GM21737 (cell line): ENCODE measurements around the gene MRPL48.
"Not testable (repeated sequence)": the region's sequence is repeated elsewhere in the genome, so short reads cannot be mapped to it uniquely, and the experiment has no call there.

ENCODE experiments used
- ATAC-seq: cut with Tn5 transposase; IDR thresholded peaks from one replicate; pipeline ENCODE4 v1.9.1; 2021; ENCODE audit warnings: mild to moderate bottlenecking, moderate library complexity; ENCODE audit not compliant: unreplicated experiment

Gene MRPL48

GRCh38 chr11:73787643-73788558 is at the start of gene MRPL48:
Gene MRPL48 (plus strand): TSS chr11:73787874. CDS start chr11:73787972, 98 bp downstream.
- ATAC-seq = peak; percentile 87

GRCh38 chr11:73743045-73743444 is 44.6 kb upstream of the MRPL48 start:
- ATAC-seq = no peak

DNA sequence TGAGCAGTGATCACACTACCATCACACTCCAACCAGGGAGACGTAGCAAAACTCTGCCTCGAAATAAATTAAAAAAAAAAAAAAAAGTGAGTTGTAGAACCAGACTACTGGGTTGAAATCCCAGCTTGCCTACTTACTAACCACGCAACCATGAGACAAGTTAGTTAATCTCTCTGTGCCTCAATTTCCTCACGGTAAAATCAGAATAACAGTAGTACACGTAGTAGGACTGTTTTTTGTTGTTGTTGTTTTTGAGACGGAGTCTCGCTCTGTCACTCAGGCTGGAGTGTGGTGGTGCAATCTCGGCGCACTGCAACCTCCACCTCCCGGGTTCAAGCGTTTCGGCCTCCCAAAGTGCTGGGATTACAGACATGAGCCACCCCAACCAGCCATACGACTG is 41.0 kb upstream of the MRPL48 start:
- ATAC-seq = no peak

- no peak for ATAC-seq
These were observed 39.9 kb upstream of the MRPL48 start for GRCh38 chr11:73747762-73748161.

DNA sequence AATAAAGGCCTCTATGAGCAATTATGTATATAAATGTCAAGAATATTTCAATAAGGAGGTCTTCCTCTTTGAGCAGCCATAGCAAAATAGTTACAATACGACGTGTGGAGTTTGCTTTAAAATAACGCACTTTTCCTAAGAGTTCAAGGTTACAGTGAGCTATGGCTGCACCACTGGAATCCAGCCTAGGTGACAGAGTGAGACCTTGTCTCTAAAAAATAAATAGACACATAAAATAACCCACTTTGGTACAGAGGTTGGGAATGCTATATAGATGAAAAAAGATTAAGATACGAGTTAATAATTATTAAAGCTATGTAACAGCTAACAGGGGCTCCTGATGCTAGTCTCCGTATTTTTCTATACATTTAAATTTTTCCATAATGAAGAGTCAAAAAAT is 39.4 kb upstream of the MRPL48 start:
- ATAC-seq = no peak

GRCh38 chr11:73749118-73749517 is 38.6 kb upstream of the MRPL48 start:
- ATAC-seq = no peak

DNA sequence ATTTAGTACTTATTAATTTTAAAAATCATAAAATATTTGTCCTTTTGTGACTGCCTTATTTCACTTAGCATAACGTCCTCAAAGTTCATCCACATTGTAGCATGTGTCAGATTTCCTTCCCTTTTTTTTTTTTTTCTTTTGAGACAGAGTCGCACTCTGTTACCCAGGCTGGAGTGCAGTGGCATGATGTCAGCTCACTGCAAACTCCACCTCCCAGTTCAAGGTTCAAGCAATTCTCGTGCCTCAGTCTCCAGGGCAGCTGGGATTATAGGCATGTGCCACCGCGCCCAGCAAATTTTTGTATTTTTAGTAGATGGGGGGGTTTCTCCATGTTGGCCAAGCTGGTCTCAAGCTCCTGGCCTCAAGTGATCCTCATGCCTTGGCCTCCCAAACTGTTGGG is 37.4 kb upstream of the MRPL48 start:
- no peak for ATAC-seq

GRCh38 chr11:73750862-73751261 is 36.8 kb upstream of the MRPL48 start:
- ATAC-seq = not testable (repeated sequence)

- no peak for ATAC-seq
These were observed 35.3 kb upstream of the MRPL48 start for GRCh38 chr11:73752216-73752867.

GRCh38 chr11:73752903-73753302 is 34.8 kb upstream of the MRPL48 start:
- ATAC-seq = no peak

DNA sequence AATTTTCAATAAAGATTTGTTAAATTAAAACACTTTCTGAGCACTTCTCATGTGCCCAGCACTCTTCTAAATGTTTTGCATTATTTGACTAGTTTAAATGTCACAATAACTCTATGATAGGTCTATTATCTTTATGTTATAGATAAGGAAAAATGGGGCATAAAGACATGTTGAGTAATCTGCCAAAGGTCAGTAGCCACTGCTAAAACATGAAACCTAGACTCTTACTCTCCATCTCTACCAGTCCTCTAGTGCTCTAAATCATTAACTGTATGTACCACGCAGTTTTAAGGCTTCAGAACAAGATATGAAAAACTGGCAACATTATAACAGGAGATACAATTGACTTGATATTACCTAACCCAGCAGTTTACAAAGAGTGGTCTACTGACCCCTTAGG is 33.7 kb upstream of the MRPL48 start:
- ATAC-seq = no peak

GRCh38 chr11:73755670-73756069 is 32.0 kb upstream of the MRPL48 start:
- ATAC-seq = no peak

GRCh38 chr11:73757598-73757997 is 30.1 kb upstream of the MRPL48 start:
- no peak for ATAC-seq

GRCh38 chr11:73758451-73758850 is 29.2 kb upstream of the MRPL48 start:
- no peak for ATAC-seq

- ATAC-seq = no peak
These were observed 28.0 kb upstream of the MRPL48 start for GRCh38 chr11:73759610-73760134.

- ATAC-seq = peak; percentile 12
These were observed 27.5 kb upstream of the MRPL48 start for GRCh38 chr11:73760135-73760678.

DNA sequence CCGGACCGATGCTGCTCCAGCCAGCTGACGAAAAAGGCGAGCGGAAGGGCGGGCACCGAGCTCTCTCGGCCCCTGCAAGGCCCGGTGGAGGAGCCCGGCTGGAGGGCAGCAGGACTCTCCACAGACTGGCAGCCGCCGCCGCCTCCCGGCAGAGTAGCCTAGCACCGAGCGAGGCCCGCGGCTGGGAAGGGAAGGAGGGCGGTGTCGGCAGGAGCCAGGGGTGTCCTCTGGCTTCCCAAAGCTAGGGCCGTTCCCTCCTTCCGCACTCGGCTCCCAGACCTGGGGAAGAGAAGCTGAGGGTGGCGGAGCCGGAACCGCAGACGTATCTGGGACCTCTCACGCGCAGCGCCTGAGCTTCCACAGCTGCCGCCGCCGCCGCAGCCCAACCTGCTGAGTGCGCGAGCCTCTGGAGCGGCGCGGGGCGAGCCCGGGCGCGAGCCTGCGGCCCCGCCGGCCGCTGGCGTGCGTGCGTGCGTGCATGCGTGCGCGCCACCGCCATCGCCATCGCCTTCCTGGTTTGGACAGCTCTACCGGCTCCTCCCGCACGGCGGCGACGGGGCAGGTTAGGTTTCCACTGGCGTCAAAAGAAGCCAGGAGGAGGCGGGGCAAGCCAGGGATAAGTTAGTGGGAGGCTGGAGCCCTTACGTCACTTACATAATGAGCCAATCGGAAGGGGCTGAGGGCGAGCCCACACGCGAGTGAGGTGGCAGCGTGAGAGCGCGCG is 26.8 kb upstream of the MRPL48 start, which contains the start of gene RAB6A:
Gene RAB6A, minus strand, starts transcription at position 396 of the 724 bp plus-strand sequence. CDS start 439 bp downstream, outside the sequence.
- ATAC-seq = peak; percentile 93

- ATAC-seq = no peak
These were observed 26.2 kb upstream of the MRPL48 start for GRCh38 chr11:73761403-73761945.

- no peak for ATAC-seq
These were observed 24.9 kb upstream of the MRPL48 start for GRCh38 chr11:73762732-73763131.

DNA sequence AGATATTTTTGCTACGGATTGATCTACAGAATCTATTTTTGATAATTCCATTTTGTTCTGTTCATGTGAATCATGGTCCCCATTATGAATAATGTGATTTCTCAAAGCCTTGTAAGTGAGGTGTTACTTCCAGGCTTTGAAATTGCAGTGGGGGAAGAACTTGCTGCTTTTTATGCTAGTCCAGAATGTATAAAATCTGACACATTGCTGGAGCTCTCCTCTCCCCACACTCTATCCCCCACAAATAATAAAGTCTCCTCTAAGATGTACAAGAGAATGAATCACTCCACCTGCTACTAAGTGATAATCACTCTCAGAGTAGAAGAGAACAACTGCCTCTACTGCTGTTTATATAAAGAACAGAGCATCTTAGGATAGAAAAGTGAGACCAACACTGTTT is 20.9 kb upstream of the MRPL48 start:
- no peak for ATAC-seq
